Smooth muscle cell (in vitro differentiated cells): Measurements from ENCODE around the gene SLC8A3. TPM values are rescaled to one million over a fixed set of nuclear protein-coding genes. Genes with fewer than 3 reads are reported as not detected.

Source experiments
- DNase-seq: peaks from one replicate; lab custom pipeline; 2025; ENCODE audit not compliant: unreplicated experiment; lab: John Stamatoyannopoulos, UW
- H2AFZ ChIP-seq: fragments of 200-600 bp; sonication (generic); 2 replicates; pipeline ENCODE4 v1.6.0; 2016; ENCODE audit warnings: antibody characterized with exemption, low read depth, mild to moderate bottlenecking
- H3F3A ChIP-seq: fragments of 200-600 bp; sonication (generic); 2 replicates; pipeline ENCODE4 v1.6.0; 2017; ENCODE audit warnings: antibody characterized with exemption, low read depth
- H3K27ac ChIP-seq: fragments of 200-600 bp; sonication (generic); 2 replicates; pipeline ENCODE4 v1.5.1; 2016; ENCODE audit warnings: low read depth, mild to moderate bottlenecking
- H3K27me3 ChIP-seq: fragments of 200-600 bp; sonication (generic); 2 replicates; pipeline ENCODE4 v1.6.1; 2016; ENCODE audit warnings: low read depth, mild to moderate bottlenecking
- H3K36me3 ChIP-seq: fragments of 200-600 bp; sonication (generic); 2 replicates; pipeline ENCODE4 v1.5.1; 2016; ENCODE audit warnings: low read depth
- H3K4me1 ChIP-seq: fragments of 200-600 bp; sonication (generic); 2 replicates; pipeline ENCODE4 v1.5.1; 2016; ENCODE audit warnings: low read depth
- H3K4me2 ChIP-seq: fragments of 200-600 bp; sonication (generic); 2 replicates; pipeline ENCODE4 v1.6.0; 2016; ENCODE audit warnings: mild to moderate bottlenecking
- H3K4me3 ChIP-seq: fragments of 200-600 bp; sonication (generic); 2 replicates; pipeline ENCODE4 v1.5.1; 2016; ENCODE audit warnings: mild to moderate bottlenecking
- H3K79me2 ChIP-seq: fragments of 200-600 bp; sonication (generic); 2 replicates; pipeline ENCODE4 v1.6.0; 2016; ENCODE audit warnings: low read depth, mild to moderate bottlenecking
- H3K9ac ChIP-seq: fragments of 200-600 bp; sonication (generic); 2 replicates; pipeline ENCODE4 v1.6.0; 2016; ENCODE audit warnings: low read depth
- H3K9me3 ChIP-seq: fragments of 200-600 bp; sonication (generic); replicated peaks from 2 replicates; pipeline ENCODE4 v1.5.1; 2016; ENCODE audit warnings: low read depth
- H4K20me1 ChIP-seq: fragments of 200-600 bp; sonication (generic); 2 replicates; pipeline ENCODE4 v1.6.0; 2016; ENCODE audit warnings: low read depth
- WGBS: methylation state at CpG from one replicate; pipeline ENCODE4 v1.1.7; 2016; ENCODE audit warnings: low lambda C conversion rate; 5-methylcytosine and 5-hydroxymethylcytosine counted together
- polyA plus RNA-seq: library from polyadenylated mRNA; unstranded; fragments of >200 nt; fragmentation: Nextera tagmentation; extraction: Ambion mirVana; gene quantifications from 2 replicates; pipeline ENCODE4 v1.2.1, GENCODE V29; 2016
- total RNA-seq: library from RNA; depleted of rRNA; stranded (reverse); fragments of >200 nt; gene quantifications from 2 replicates; pipeline ENCODE4 v1.2.3, GENCODE V29; 2014
- TF ChIP-seq, protein P1 (sequence below): fragments of 200-600 bp; sonication (generic); IDR thresholded peaks from 2 replicates; pipeline ENCODE4 v1.5.1; 2017; ENCODE audit warnings: borderline replicate concordance, mild to moderate bottlenecking, antibody characterized with exemption; ENCODE audit not compliant: insufficient read depth, poor library complexity, severe bottlenecking

The SLC8A3 gene
- total and polyA plus RNA-seq, 2 experiments from 2014 or later: not detected

DNA sequence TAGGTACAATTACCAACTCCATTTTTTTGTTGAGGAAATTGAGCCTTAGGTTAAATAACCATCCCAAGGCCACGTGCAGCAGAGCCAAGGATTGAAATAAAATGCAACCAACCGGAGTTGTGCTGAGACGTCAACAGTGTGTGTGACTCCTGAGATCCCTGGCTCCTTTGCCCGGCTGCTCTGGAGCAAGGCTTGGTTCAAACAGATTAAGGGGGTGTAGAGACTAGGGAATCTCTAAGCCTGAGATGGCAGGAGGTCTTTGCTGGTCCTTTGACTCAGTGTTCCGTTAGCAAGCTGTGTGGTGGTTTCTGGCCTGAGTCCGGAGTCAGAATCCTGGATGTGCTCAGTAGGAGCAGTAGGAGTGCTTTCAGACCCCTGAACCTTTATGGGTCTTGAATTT is 1.4 kb upstream of the SLC8A3 start:
- WGBS: 79% methylated on average over 6 of the region's 6 CpGs
- H3F3A ChIP-seq: no peaks in the 10 kb centered on the region
- no peak overlapping the region for H3K9ac ChIP-seq
- H3K9me3 ChIP-seq: no peaks in the 10 kb centered on the region
- H2AFZ ChIP-seq: no peak overlapping the region
- H3K27me3 ChIP-seq: peaks cover 64% of the 10 kb centered on the region
- TF ChIP-seq, protein P1, sequence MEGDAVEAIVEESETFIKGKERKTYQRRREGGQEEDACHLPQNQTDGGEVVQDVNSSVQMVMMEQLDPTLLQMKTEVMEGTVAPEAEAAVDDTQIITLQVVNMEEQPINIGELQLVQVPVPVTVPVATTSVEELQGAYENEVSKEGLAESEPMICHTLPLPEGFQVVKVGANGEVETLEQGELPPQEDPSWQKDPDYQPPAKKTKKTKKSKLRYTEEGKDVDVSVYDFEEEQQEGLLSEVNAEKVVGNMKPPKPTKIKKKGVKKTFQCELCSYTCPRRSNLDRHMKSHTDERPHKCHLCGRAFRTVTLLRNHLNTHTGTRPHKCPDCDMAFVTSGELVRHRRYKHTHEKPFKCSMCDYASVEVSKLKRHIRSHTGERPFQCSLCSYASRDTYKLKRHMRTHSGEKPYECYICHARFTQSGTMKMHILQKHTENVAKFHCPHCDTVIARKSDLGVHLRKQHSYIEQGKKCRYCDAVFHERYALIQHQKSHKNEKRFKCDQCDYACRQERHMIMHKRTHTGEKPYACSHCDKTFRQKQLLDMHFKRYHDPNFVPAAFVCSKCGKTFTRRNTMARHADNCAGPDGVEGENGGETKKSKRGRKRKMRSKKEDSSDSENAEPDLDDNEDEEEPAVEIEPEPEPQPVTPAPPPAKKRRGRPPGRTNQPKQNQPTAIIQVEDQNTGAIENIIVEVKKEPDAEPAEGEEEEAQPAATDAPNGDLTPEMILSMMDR: no peak
- H3K4me1 ChIP-seq: no peaks in the 10 kb centered on the region
- no peaks in the 10 kb centered on the region for H4K20me1 ChIP-seq
- no peaks in the 10 kb centered on the region for H3K36me3 ChIP-seq
- no peak overlapping the region for H3K27ac ChIP-seq
- no peak for DNase-seq
- H3K79me2 ChIP-seq: no peaks in the 10 kb centered on the region
- no peak overlapping the region for H3K4me3 ChIP-seq
- no peak overlapping the region for H3K4me2 ChIP-seq

DNA sequence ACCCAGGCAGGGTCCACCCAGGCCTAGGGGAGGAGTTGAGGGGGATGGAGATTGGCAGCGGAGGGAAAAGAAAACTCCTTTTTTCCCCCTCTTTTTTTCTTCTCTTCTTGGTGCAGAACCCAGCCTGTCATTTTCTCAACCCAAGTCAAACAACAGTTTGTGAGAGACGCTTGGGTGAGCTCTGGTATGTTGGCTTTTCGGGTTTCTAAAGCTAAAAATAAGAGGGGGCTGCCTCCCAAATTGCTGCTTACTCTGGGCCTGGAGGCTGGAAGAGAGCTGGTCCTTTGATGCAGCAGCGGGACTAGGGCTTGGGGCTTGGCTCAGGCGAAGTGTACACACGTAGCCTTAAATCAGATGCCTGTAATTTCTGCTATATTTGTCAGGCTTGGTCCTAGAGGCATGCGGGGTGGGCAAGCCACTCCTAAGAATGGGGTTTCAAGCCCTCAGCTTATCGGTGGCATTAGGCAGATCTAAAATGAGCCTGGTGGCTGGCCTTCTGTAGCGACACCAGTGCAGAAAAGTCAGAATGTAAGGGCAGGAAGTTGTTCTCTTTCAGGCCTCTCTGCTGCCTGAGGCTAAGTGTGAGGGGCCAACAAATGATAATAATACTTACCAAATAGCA is 816 bp upstream of the SLC8A3 start:
- no peak overlapping the region for H3K27ac ChIP-seq
- peak overlapping the region; percentile 82 for H2AFZ ChIP-seq

DNA sequence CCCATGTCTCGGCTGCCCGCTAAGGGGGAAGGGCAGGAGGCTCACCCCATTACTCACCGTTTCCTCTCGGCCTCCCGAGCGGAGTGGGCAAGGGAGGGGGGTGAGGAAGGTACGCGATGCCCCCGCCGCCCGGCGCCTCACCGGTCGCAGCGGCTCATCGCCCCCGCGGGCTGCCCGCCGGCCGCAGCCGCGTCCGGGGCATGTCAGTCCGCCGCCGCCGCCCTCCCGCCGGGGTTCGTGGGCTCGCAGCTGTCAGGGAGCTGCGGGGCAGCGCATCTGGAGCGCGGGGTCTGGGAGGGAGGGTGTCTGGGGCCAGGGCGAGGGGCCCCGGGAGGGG is 461 bp downstream of the SLC8A3 start:
- no peaks in the 10 kb centered on the region for H4K20me1 ChIP-seq
- H3K79me2 ChIP-seq: no peaks in the 10 kb centered on the region
- peak overlapping the region; percentile 82 for H2AFZ ChIP-seq
- no peaks in the 10 kb centered on the region for H3F3A ChIP-seq
- H3K4me3 ChIP-seq: peak overlapping the region; percentile 70
- H3K4me1 ChIP-seq: no peaks in the 10 kb centered on the region
- H3K9ac ChIP-seq: no peak overlapping the region
- TF ChIP-seq, protein P1: no peak
- H3K4me2 ChIP-seq: peak overlapping the region; percentile 99
- H3K36me3 ChIP-seq: no peaks in the 10 kb centered on the region
- no peaks in the 10 kb centered on the region for H3K9me3 ChIP-seq
- peaks cover 77% of the 10 kb centered on the region for H3K27me3 ChIP-seq
- no peak for DNase-seq
- WGBS: 2% methylated on average over 23 of the region's 38 CpGs
- H3K27ac ChIP-seq: no peak overlapping the region

More for the DNA sequence above, 816 bp upstream of the SLC8A3 start:
- TF ChIP-seq, protein P1: no peak
- 35% methylated on average over 9 of the region's 9 CpGs for WGBS
- Histone ChIP-seq H3K4me2 (peak overlapping the region; percentile 99), H4K20me1 (no peaks in the 10 kb centered on the region), H3K4me1 (no peaks in the 10 kb centered on the region), H3K79me2 (no peaks in the 10 kb centered on the region), H3K36me3 (no peaks in the 10 kb centered on the region), H3F3A (no peaks in the 10 kb centered on the region), H3K27me3 (peaks cover 65% of the 10 kb centered on the region), H3K9ac (no peak overlapping the region), H3K4me3 (peak overlapping the region; percentile 70), H3K9me3 (no peaks in the 10 kb centered on the region)
- no peak for DNase-seq

DNA sequence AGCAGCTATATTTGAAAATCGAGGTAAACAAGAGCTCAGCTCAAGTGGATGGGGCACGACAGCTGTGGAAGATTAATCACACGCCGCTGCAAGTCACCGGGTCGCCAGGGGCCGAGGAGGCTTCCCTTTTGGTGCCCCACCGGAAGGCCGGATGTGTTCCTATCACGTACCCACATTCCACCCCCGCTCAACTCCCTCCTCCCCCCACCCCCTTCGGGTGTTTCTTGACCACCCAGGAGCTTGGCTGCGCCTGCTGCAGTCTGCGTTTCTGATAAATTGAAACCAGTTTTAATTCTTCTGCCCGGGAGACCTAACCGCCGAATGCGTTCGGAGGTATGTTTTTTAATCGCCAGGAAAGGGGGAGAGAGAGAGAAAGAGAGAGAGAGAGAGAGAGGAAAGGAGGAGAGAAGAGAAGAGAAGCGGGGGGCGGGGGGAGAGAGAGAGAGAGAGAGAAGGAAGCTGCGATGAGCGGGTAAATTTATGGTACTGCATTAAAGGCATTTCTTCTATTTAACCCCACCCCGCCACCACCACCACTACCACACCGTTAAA is 1.8 kb downstream of the SLC8A3 start:
- TF ChIP-seq, protein P1: no peak
- H4K20me1 ChIP-seq: no peaks in the 10 kb centered on the region
- peak overlapping the region; percentile 99 for H3K4me2 ChIP-seq
- no peak overlapping the region for H3K9ac ChIP-seq
- no peaks in the 10 kb centered on the region for H3K9me3 ChIP-seq
- 24% methylated on average over 26 of the region's 26 CpGs for WGBS
- H3K36me3 ChIP-seq: no peaks in the 10 kb centered on the region
- H3K79me2 ChIP-seq: no peaks in the 10 kb centered on the region
- H3K4me1 ChIP-seq: no peaks in the 10 kb centered on the region
- H3K27me3 ChIP-seq: peaks cover 84% of the 10 kb centered on the region
- no peaks in the 10 kb centered on the region for H3F3A ChIP-seq
- H3K4me3 ChIP-seq: peak overlapping the region; percentile 70
- DNase-seq: no peak
- H2AFZ ChIP-seq: no peak overlapping the region
- H3K27ac ChIP-seq: no peak overlapping the region
